Measurements from ENCODE around the gene TBRG4.

DNA sequence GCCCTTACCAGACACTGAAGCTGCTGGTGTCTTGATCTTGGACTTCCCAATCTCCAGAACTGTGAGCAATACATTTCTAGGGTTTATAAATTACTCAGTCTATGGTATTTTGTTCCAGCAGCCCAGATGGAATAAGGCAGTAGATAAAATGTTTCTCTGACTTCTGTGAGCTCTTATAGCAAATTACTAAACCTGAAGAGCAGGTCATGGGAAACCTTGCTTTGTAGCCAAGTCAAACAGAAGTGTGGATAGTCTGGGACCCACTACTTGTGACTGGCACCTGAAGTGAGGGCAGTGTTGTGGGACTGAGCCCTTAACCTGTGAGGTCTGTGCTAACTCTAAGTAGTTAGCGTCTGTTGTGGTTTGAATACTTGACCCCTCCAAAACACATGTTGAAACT, 4.6 kb upstream of the TBRG4 start:
- TF ChIP-seq, protein P1, sequence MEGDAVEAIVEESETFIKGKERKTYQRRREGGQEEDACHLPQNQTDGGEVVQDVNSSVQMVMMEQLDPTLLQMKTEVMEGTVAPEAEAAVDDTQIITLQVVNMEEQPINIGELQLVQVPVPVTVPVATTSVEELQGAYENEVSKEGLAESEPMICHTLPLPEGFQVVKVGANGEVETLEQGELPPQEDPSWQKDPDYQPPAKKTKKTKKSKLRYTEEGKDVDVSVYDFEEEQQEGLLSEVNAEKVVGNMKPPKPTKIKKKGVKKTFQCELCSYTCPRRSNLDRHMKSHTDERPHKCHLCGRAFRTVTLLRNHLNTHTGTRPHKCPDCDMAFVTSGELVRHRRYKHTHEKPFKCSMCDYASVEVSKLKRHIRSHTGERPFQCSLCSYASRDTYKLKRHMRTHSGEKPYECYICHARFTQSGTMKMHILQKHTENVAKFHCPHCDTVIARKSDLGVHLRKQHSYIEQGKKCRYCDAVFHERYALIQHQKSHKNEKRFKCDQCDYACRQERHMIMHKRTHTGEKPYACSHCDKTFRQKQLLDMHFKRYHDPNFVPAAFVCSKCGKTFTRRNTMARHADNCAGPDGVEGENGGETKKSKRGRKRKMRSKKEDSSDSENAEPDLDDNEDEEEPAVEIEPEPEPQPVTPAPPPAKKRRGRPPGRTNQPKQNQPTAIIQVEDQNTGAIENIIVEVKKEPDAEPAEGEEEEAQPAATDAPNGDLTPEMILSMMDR (IDR thresholded peaks at IDR 0.05), result no peak
- TF ChIP-seq POLR2A (IDR thresholded peaks at IDR 0.05), result no peak
